ENCODE measurements around the gene GRPEL1.

- TF ChIP-seq FOSL1 (IDR thresholded peaks at IDR 0.05; ENCODE audit: insufficient read depth, low read depth, low read length): no peak
- TF ChIP-seq HDAC6 (IDR thresholded peaks at IDR 0.05; ENCODE audit: low read depth, low read length): no peak
- TF ChIP-seq EP300 (IDR thresholded peaks at IDR 0.05; ENCODE audit: borderline replicate concordance in 1 of 2, low read depth in 2 of 2, low read length in 2 of 2): no peak
- TF ChIP-seq CTCF (IDR thresholded peaks at IDR 0.05; ENCODE audit: control extremely low read depth in 1 of 3, insufficient read depth in 1 of 3, low read depth in 1 of 3, low read length in 3 of 3): no peak
- TF ChIP-seq POLR2AphosphoS5 (IDR thresholded peaks at IDR 0.05; ENCODE audit: low read depth, low read length): no peak
- no peak for TF ChIP-seq SP1 (IDR thresholded peaks at IDR 0.05; ENCODE audit: low read depth, low read length)
- TF ChIP-seq EZH2 (IDR thresholded peaks at IDR 0.05; ENCODE audit: low read depth, low read length, severe bottlenecking): no peak
- no peak for TF ChIP-seq KDM5A (IDR thresholded peaks at IDR 0.05; ENCODE audit: low read length)
Observed at GRCh38 chr4:7044137-7044930, 23.5 kb downstream of the GRPEL1 start.
